Suprapubic skin (tissue), 4 donors: ENCODE data around the gene NOTCH2. TPM values are rescaled to one million over a fixed set of nuclear protein-coding genes. Genes with fewer than 3 reads are reported as not detected.

Source experiments
- DNase-seq, 2 donors: peaks; one replicate each; pipeline ENCODE4 v3.0.0-alpha.2; 2019; ENCODE audit warnings: low spot score in 2 of 2
- H3K27ac ChIP-seq: fragments of 200-600 bp; sonication (generic); one replicate; pipeline ENCODE4 v1.5.1; 2019
- H3K27me3 ChIP-seq: fragments of 200-600 bp; sonication (generic); one replicate; pipeline ENCODE4 v1.5.1; 2019
- H3K36me3 ChIP-seq: fragments of 200-600 bp; sonication (generic); one replicate; pipeline ENCODE4 v1.5.1; 2019
- H3K4me1 ChIP-seq: fragments of 200-600 bp; sonication (generic); one replicate; pipeline ENCODE4 v1.5.1; 2019
- H3K4me3 ChIP-seq: fragments of 200-600 bp; sonication (generic); one replicate; pipeline ENCODE4 v1.5.1; 2019; ENCODE audit warnings: mild to moderate bottlenecking
- H3K9me3 ChIP-seq: fragments of 200-600 bp; sonication (generic); one replicate; pipeline ENCODE4 v1.5.1; 2019
- CTCF ChIP-seq, 2 donors: fragments of 200-600 bp in 1 of 2; fragments of 450-650 bp in 1 of 2; sonication (generic) in 1 of 2; IDR thresholded peaks; one replicate each; pipeline ENCODE4 v1.5.1; 2016 to 2019; ENCODE audit warnings: antibody characterized with exemption in 2 of 2, mild to moderate bottlenecking in 1 of 2, moderate library complexity in 1 of 2
- EP300 ChIP-seq: sonication (generic); formaldehyde crosslinking; IDR thresholded peaks from one replicate; pipeline ENCODE4 v1.6.1; 2017; ENCODE audit warnings: antibody characterized with exemption
- POLR2A ChIP-seq, 2 donors: fragments of 450-650 bp; IDR thresholded peaks; one replicate each; pipeline ENCODE4 v1.6.1; 2017; ENCODE audit warnings: antibody characterized with exemption in 2 of 2, mild to moderate bottlenecking in 2 of 2, moderate library complexity in 2 of 2
- POLR2AphosphoS5 ChIP-seq, 3 donors: sonication (generic); formaldehyde crosslinking; IDR thresholded peaks; one replicate each; pipeline ENCODE4 v1.6.1; 2017; ENCODE audit warnings: antibody characterized with exemption in 3 of 3
- WGBS: methylation state at CpG from one replicate; pipeline ENCODE4 v1.1.5; 2018; 5-methylcytosine and 5-hydroxymethylcytosine counted together
- total RNA-seq, 4 donors: library from RNA; depleted of rRNA; stranded (reverse); fragments of >200 nt; gene quantifications; one replicate each; pipeline ENCODE4 v1.1.0, GENCODE V29; 2016

NOTCH2 gene
- total RNA-seq, 4 donors from 2014 or later, result 120 to 167 (median 154) TPM

DNA sequence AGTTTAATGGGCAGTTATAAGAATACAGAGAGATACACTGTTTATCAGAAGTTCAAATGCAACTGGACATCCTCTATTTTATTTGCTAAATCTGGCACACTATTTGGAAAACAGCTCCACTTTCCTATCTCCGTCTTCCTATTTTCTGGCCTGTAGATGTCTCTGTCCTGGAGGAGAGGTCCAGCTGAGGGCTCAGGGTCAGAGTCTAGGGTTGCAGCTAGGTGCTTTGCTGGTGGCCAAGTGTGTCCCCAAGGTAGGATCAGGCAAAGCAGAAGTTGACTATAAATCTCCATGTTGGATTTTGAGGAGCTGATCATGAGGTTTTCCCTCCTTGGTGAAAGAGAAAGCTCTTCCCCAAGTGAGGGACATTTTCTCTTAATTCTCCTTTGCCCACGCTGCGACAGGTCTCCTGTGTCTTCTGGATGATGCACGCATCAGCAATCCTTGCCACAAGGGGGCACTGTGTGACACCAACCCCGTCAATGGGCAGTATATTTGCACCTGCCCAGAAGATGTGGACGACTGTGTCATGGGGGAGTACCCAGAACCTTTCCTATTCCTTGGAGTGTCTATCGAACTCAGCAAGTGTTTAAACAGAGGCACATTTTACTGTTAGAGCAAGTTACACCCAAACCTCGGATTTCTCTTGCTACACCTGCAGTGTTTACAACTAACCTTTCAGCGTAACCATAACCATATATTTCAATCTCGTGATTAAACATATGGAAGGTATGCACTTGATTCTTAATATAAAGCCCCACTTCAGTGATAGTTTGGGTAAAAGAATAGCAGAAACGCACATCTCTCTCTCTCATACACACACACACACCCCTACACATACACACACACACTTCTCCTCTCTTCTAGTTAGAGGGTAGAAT lies 183.3 kb downstream of the NOTCH2 start:
- H3K27me3 ChIP-seq, result no peaks in the 10 kb centered on the region
- no peak for DNase-seq
- TF ChIP-seq CTCF (IDR thresholded peaks at IDR 0.05) (peak in 1 of 2 donors; percentile 67), POLR2A (IDR thresholded peaks at IDR 0.05) (no peak)
- H3K4me3 ChIP-seq, result no peak overlapping the region
- peaks cover 6% of the 10 kb centered on the region for H3K4me1 ChIP-seq
- H3K36me3 ChIP-seq, result no peaks in the 10 kb centered on the region
- WGBS, result 56% methylated on average over 11 of the region's 11 CpGs
- H3K9me3 ChIP-seq, result no peaks in the 10 kb centered on the region
- H3K27ac ChIP-seq, result no peak overlapping the region

- 21% methylated on average over 2 of the region's 2 CpGs for WGBS
- H3K27ac ChIP-seq, result no peak overlapping the region
- no peak for DNase-seq
- no peaks in the 10 kb centered on the region for H3K9me3 ChIP-seq
- no peaks in the 10 kb centered on the region for H3K36me3 ChIP-seq
- no peak overlapping the region for H3K4me3 ChIP-seq
- no peaks in the 10 kb centered on the region for H3K27me3 ChIP-seq
- H3K4me1 ChIP-seq, result peaks cover 6% of the 10 kb centered on the region
- TF ChIP-seq POLR2A (IDR thresholded peaks at IDR 0.05) (no peak), POLR2AphosphoS5 (IDR thresholded peaks at IDR 0.05) (no peak), CTCF (IDR thresholded peaks at IDR 0.05) (no peak), EP300 (no peak)
Measured at GRCh38 chr1:119884711-119885110, 184.8 kb downstream of the NOTCH2 start.

GRCh38 chr1:119883826-119884225 lies 185.6 kb downstream of the NOTCH2 start:
- no peak for DNase-seq
- H3K27me3 ChIP-seq, result no peaks in the 10 kb centered on the region

GRCh38 chr1:119882132-119883049 lies 187.1 kb downstream of the NOTCH2 start:
- peaks cover 6% of the 10 kb centered on the region for H3K4me1 ChIP-seq
- no peak for DNase-seq
- no peaks in the 10 kb centered on the region for H3K9me3 ChIP-seq
- no peak overlapping the region for H3K4me3 ChIP-seq
- H3K27ac ChIP-seq, result no peak overlapping the region
- TF ChIP-seq CTCF (IDR thresholded peaks at IDR 0.05), result no peak
- H3K36me3 ChIP-seq, result no peaks in the 10 kb centered on the region
- no peaks in the 10 kb centered on the region for H3K27me3 ChIP-seq
- WGBS, result 35% methylated on average over 5 of the region's 5 CpGs

More at GRCh38 chr1:119883826-119884225, 185.6 kb downstream of the NOTCH2 start:
- TF ChIP-seq EP300 (no peak), POLR2AphosphoS5 (IDR thresholded peaks at IDR 0.05) (no peak), CTCF (IDR thresholded peaks at IDR 0.05) (no peak), POLR2A (IDR thresholded peaks at IDR 0.05) (no peak)
- WGBS, result 90% methylated on average over 3 of the region's 3 CpGs
- Histone ChIP-seq H3K4me1 (peaks cover 6% of the 10 kb centered on the region), H3K36me3 (no peaks in the 10 kb centered on the region), H3K4me3 (no peak overlapping the region), H3K27ac (no peak overlapping the region), H3K9me3 (no peaks in the 10 kb centered on the region)
